ENCODE measurements around the gene SH3PXD2B.

The SH3PXD2B gene

GRCh38 chr5:172336676-172337285, 117.5 kb downstream of the SH3PXD2B start:
- DNase-seq, result no peak
- H3K27ac ChIP-seq (ENCODE audit: low read length), result no peak overlapping the region
- no peaks in the 10 kb centered on the region for H3K79me2 ChIP-seq (ENCODE audit: insufficient read depth, low read length)
- no peaks in the 10 kb centered on the region for H4K20me1 ChIP-seq (ENCODE audit: insufficient read depth, low read length)
- no peak overlapping the region for H3K4me2 ChIP-seq (ENCODE audit: insufficient read depth, low read length)
- H3K9me3 ChIP-seq (ENCODE audit: insufficient read depth, low read length, severe bottlenecking), result no peaks in the 10 kb centered on the region
- no peak overlapping the region for H2AFZ ChIP-seq (ENCODE audit: low read depth, low read length)
- TF ChIP-seq CTCF (IDR thresholded peaks at IDR 0.05; ENCODE audit: borderline replicate concordance, extremely low read depth, low read length, poor library complexity, severe bottlenecking) (no peak), EZH2 (IDR thresholded peaks at IDR 0.05; ENCODE audit: borderline replicate concordance, low read depth, low read length, severe bottlenecking) (no peak)
- H3K36me3 ChIP-seq (ENCODE audit: insufficient read depth, low read length), result no peaks in the 10 kb centered on the region
- no peaks in the 10 kb centered on the region for H3K27me3 ChIP-seq (ENCODE audit: insufficient read depth, low read length, poor library complexity)
- H3K9ac ChIP-seq (ENCODE audit: low read depth, low read length), result no peak overlapping the region
- H3K4me3 ChIP-seq (ENCODE audit: low read depth in 1 of 2, low read length in 2 of 2), result no peak overlapping the region
- no peaks in the 10 kb centered on the region for H3K4me1 ChIP-seq (ENCODE audit: insufficient read depth, low read length)
- no peak for ATAC-seq (ENCODE audit: insufficient read depth, low read depth)

- no peak for ATAC-seq (ENCODE audit: insufficient read depth, low read depth)
Observed at GRCh38 chr5:172336264-172336663, 118.1 kb downstream of the SH3PXD2B start.

GRCh38 chr5:172335721-172336120, 118.6 kb downstream of the SH3PXD2B start:
- no peaks in the 10 kb centered on the region for H3K36me3 ChIP-seq (ENCODE audit: insufficient read depth, low read length)
- ATAC-seq (ENCODE audit: insufficient read depth, low read depth) (no peak), DNase-seq (no peak)
- H4K20me1 ChIP-seq (ENCODE audit: insufficient read depth, low read length), result no peaks in the 10 kb centered on the region
- no peak overlapping the region for H3K27ac ChIP-seq (ENCODE audit: low read length)
- no peaks in the 10 kb centered on the region for H3K27me3 ChIP-seq (ENCODE audit: insufficient read depth, low read length, poor library complexity)
- H3K4me2 ChIP-seq (ENCODE audit: insufficient read depth, low read length), result no peak overlapping the region
- no peak overlapping the region for H3K9ac ChIP-seq (ENCODE audit: low read depth, low read length)
- TF ChIP-seq EZH2 (IDR thresholded peaks at IDR 0.05; ENCODE audit: borderline replicate concordance, low read depth, low read length, severe bottlenecking) (no peak), CTCF (IDR thresholded peaks at IDR 0.05; ENCODE audit: borderline replicate concordance, extremely low read depth, low read length, poor library complexity, severe bottlenecking) (no peak)
- no peaks in the 10 kb centered on the region for H3K9me3 ChIP-seq (ENCODE audit: insufficient read depth, low read length, severe bottlenecking)
- H3K4me1 ChIP-seq (ENCODE audit: insufficient read depth, low read length), result no peaks in the 10 kb centered on the region
- no peak overlapping the region for H3K4me3 ChIP-seq (ENCODE audit: low read depth in 1 of 2, low read length in 2 of 2)
- no peak overlapping the region for H2AFZ ChIP-seq (ENCODE audit: low read depth, low read length)
- no peaks in the 10 kb centered on the region for H3K79me2 ChIP-seq (ENCODE audit: insufficient read depth, low read length)

More at GRCh38 chr5:172336264-172336663, 118.1 kb downstream of the SH3PXD2B start:
- Histone ChIP-seq H3K4me1 (ENCODE audit: insufficient read depth, low read length) (no peaks in the 10 kb centered on the region), H3K27me3 (ENCODE audit: insufficient read depth, low read length, poor library complexity) (no peaks in the 10 kb centered on the region), H2AFZ (ENCODE audit: low read depth, low read length) (no peak overlapping the region), H3K9ac (ENCODE audit: low read depth, low read length) (no peak overlapping the region), H3K79me2 (ENCODE audit: insufficient read depth, low read length) (no peaks in the 10 kb centered on the region), H3K4me2 (ENCODE audit: insufficient read depth, low read length) (no peak overlapping the region), H3K4me3 (ENCODE audit: low read depth in 1 of 2, low read length in 2 of 2) (no peak overlapping the region), H3K9me3 (ENCODE audit: insufficient read depth, low read length, severe bottlenecking) (no peaks in the 10 kb centered on the region), H4K20me1 (ENCODE audit: insufficient read depth, low read length) (no peaks in the 10 kb centered on the region), H3K36me3 (ENCODE audit: insufficient read depth, low read length) (no peaks in the 10 kb centered on the region), H3K27ac (ENCODE audit: low read length) (no peak overlapping the region)
- no peak for DNase-seq
- TF ChIP-seq CTCF (IDR thresholded peaks at IDR 0.05; ENCODE audit: borderline replicate concordance, extremely low read depth, low read length, poor library complexity, severe bottlenecking) (no peak), EZH2 (IDR thresholded peaks at IDR 0.05; ENCODE audit: borderline replicate concordance, low read depth, low read length, severe bottlenecking) (no peak)

Data from DND-41 (cell line).